IMR-90 (cell line): ENCODE results near the gene JKAMP. TPM values are rescaled to one million over a fixed set of nuclear protein-coding genes. Genes with fewer than 3 reads are reported as not detected.
"Not testable (repeated sequence)": the region's sequence is repeated elsewhere in the genome, so short reads cannot be mapped to it uniquely, and the experiment has no call there.

ENCODE experiments used
- ATAC-seq: fragments of 200-7000 bp; cut with Tn5 transposase; 2 replicates; pipeline ENCODE4 v1.9.1; 2020; ENCODE audit warnings: low read depth, mild to moderate bottlenecking, moderate library complexity
- BruUV-seq: library from RNA; stranded (reverse); fragments of 400-500 nt; replicated peaks from 2 replicates; lab custom pipeline; 2021; lab: Mats Ljungman, UMichigan
- CTCF ChIA-PET: fragments of 300-600 bp; formaldehyde crosslinking; extraction: SDS; loops from one replicate; lab custom pipeline; 2021; ENCODE audit warnings: antibody characterized with exemption; lab: Yijun Ruan, JAX
- POLR2A ChIA-PET: fragments of 300-600 bp; sonication (Branson Sonifier 250); formaldehyde crosslinking; loops from one replicate; lab custom pipeline; 2022; ENCODE audit warnings: antibody characterized with exemption; ENCODE audit not compliant: unreplicated experiment; lab: Charles Lee
- DNase-seq: peaks from one replicate; pipeline ENCODE4 v3.0.0; 2013
- H2AFZ ChIP-seq: replicated peaks from 2 replicates; pipeline ENCODE3; 2013; ENCODE audit warnings: low read length, mild to moderate bottlenecking; ENCODE audit not compliant: poor library complexity
- H2AK5ac ChIP-seq: 2 replicates; pipeline ENCODE4 v1.6.1; 2013; ENCODE audit warnings: low read depth, low read length, inconsistent platforms
- H2AK9ac ChIP-seq: replicated peaks from 2 replicates; pipeline ENCODE3; 2013; ENCODE audit warnings: mild to moderate bottlenecking, low read depth, low read length, moderate library complexity; ENCODE audit not compliant: poor library complexity
- H2BK120ac ChIP-seq: 2 replicates; pipeline ENCODE4 v1.6.1; 2013; ENCODE audit warnings: low read depth, low read length, inconsistent platforms
- H2BK15ac ChIP-seq: 3 replicates; pipeline ENCODE4 v1.6.1; 2013; ENCODE audit warnings: low read depth, low read length, inconsistent platforms
- H2BK20ac ChIP-seq: 2 replicates; pipeline ENCODE4 v1.6.1; 2013; ENCODE audit warnings: low read depth, mild to moderate bottlenecking, inconsistent platforms, low read length, moderate library complexity
- H2BK5ac ChIP-seq: 2 replicates; pipeline ENCODE4 v1.6.1; 2013; ENCODE audit warnings: mild to moderate bottlenecking, low read depth, low read length, inconsistent platforms; ENCODE audit not compliant: poor library complexity, severe bottlenecking
- H3K14ac ChIP-seq: replicated peaks from 2 replicates; pipeline ENCODE4 v1.6.1; 2013; ENCODE audit warnings: low read depth, low read length, inconsistent platforms
- H3K18ac ChIP-seq: 2 replicates; pipeline ENCODE4 v1.6.1; 2013; ENCODE audit warnings: low read depth, low read length, control low read depth
- H3K23ac ChIP-seq: 2 replicates; pipeline ENCODE4 v1.6.1; 2013; ENCODE audit warnings: low read depth, low read length, inconsistent platforms
- H3K27ac ChIP-seq: 2 replicates; pipeline ENCODE4 v1.5.1; 2013; ENCODE audit warnings: mild to moderate bottlenecking, control low read depth, low read length; ENCODE audit not compliant: insufficient read depth
- H3K27me3 ChIP-seq: 2 replicates; pipeline ENCODE4 v1.6.1; 2013; ENCODE audit warnings: low read length; ENCODE audit not compliant: control insufficient read depth, insufficient read depth
- H3K36me3 ChIP-seq: 2 replicates; pipeline ENCODE4 v1.6.1; 2013; ENCODE audit warnings: low read length, mixed read lengths; ENCODE audit not compliant: control insufficient read depth, insufficient read depth
- H3K4ac ChIP-seq: 2 replicates; pipeline ENCODE4 v1.6.1; 2013; ENCODE audit warnings: low read depth, low read length, inconsistent platforms
- H3K4me1 ChIP-seq: 2 replicates; pipeline ENCODE4 v1.6.1; 2013; ENCODE audit warnings: low read length, mixed read lengths; ENCODE audit not compliant: control insufficient read depth, insufficient read depth
- H3K4me2 ChIP-seq: 2 replicates; pipeline ENCODE4 v1.6.1; 2013; ENCODE audit warnings: low read depth, mild to moderate bottlenecking, control low read depth, low read length, moderate library complexity
- H3K4me3 ChIP-seq: 2 replicates; pipeline ENCODE4 v1.5.1; 2013; ENCODE audit warnings: low read depth, mild to moderate bottlenecking, control low read depth, low read length, moderate library complexity; ENCODE audit not compliant: insufficient read depth
- H3K56ac ChIP-seq: 2 replicates; pipeline ENCODE4 v1.6.1; 2013; ENCODE audit warnings: low read length, inconsistent platforms; ENCODE audit not compliant: insufficient read depth; ENCODE audit errors: extremely low read depth
- H3K79me1 ChIP-seq, 2 experiments: 2 replicates each; pipeline ENCODE4 v1.6.1; 2013; ENCODE audit warnings: low read length in 2 of 2, inconsistent platforms in 1 of 2, low read depth in 1 of 2
- H3K9ac ChIP-seq: 2 replicates; pipeline ENCODE4 v1.6.1; 2013; ENCODE audit warnings: low read depth, low read length, control low read depth
- H3K9me1 ChIP-seq: 2 replicates; pipeline ENCODE4 v1.6.1; 2013; ENCODE audit warnings: low read length, inconsistent platforms; ENCODE audit not compliant: insufficient read depth
- H3K9me3 ChIP-seq: 2 replicates; pipeline ENCODE4 v1.6.1; 2013; ENCODE audit warnings: low read length; ENCODE audit not compliant: control insufficient read depth, insufficient read depth
- H4K20me1 ChIP-seq: 2 replicates; pipeline ENCODE4 v1.6.1; 2013; ENCODE audit warnings: low read length, inconsistent platforms; ENCODE audit not compliant: insufficient read depth
- H4K5ac ChIP-seq: 2 replicates; pipeline ENCODE4 v1.6.1; 2013; ENCODE audit warnings: mild to moderate bottlenecking, low read depth, low read length, control low read depth
- H4K8ac ChIP-seq, 2 experiments: 2 replicates each; pipeline ENCODE4 v1.6.1; 2013; ENCODE audit warnings: low read depth in 2 of 2, low read length in 2 of 2, control low read depth in 1 of 2, inconsistent platforms in 1 of 2
- H4K91ac ChIP-seq: 2 replicates; pipeline ENCODE4 v1.6.1; 2013; ENCODE audit warnings: low read depth, low read length, inconsistent platforms; ENCODE audit not compliant: insufficient read depth
- CEBPB ChIP-seq: IDR thresholded peaks from 2 replicates; pipeline ENCODE4 v1.6.1; 2012; ENCODE audit warnings: low read depth, low read length, improper control_type of control experiment
- FOS ChIP-seq: fragments of 150-350 bp; IDR thresholded peaks from 2 replicates; pipeline ENCODE4 v1.6.1; 2016; ENCODE audit warnings: low read depth, low read length
- MXI1 ChIP-seq: IDR thresholded peaks from 2 replicates; pipeline ENCODE4 v1.6.1; 2012; ENCODE audit warnings: low read depth, mild to moderate bottlenecking, low read length, moderate library complexity, borderline replicate concordance
- RCOR1 ChIP-seq: IDR thresholded peaks from 2 replicates; pipeline ENCODE4 v1.6.1; 2012; ENCODE audit warnings: mild to moderate bottlenecking, low read length, improper control_type of control experiment; ENCODE audit not compliant: insufficient replicate concordance
- SMC3 ChIP-seq: fragments of 150-350 bp; IDR thresholded peaks from 2 replicates; pipeline ENCODE4 v1.6.1; 2016; ENCODE audit warnings: low read depth, mild to moderate bottlenecking, antibody characterized with exemption, low read length, moderate library complexity
- WGBS, 2 experiments: methylation state at CpG; one replicate each; pipeline versions ENCODE4 v1.1.5 to v1.1.7; 2013; ENCODE audit warnings: missing lambda C conversion rate in 2 of 2; ENCODE audit not compliant: insufficient read length in 1 of 2; ENCODE audit errors: extremely low coverage in 2 of 2; 5-methylcytosine and 5-hydroxymethylcytosine counted together
- dilution Hi-C: fragments of 300-500 bp; cut with HindIII; formaldehyde crosslinking; loops from one replicate; pipeline ENCODE4 v1.14.3; 2018; ENCODE audit warnings: low sequenced_read_pairs; ENCODE audit not compliant: unreplicated experiment
- in situ Hi-C: fragments of 300-500 bp; cut with MboI; formaldehyde crosslinking; loops from 3 replicates; pipeline ENCODE4 v1.14.3; 2019; ENCODE audit warnings: low sequenced_read_pairs, inconsistent platforms, mixed read lengths
- intact Hi-C: fragments of 100-400 bp; cut with micrococcal nuclease; formaldehyde crosslinking; loops from 2 replicates; pipeline ENCODE4 v1.10.0; 2022
- polyA plus RNA-seq, 3 experiments: library from polyadenylated mRNA; depleted of rRNA; stranded (reverse); fragments of >200 nt; gene quantifications; 2 replicates each; pipeline ENCODE4 v1.2.3, GENCODE V29; 2012; ENCODE audit warnings: low replicate concordance in 1 of 3
- total RNA-seq: library from RNA; depleted of rRNA; stranded (reverse); fragments of >200 nt; gene quantifications from 2 replicates; pipeline ENCODE4 v1.2.3, GENCODE V29; 2012
- TF ChIP-seq, protein P1 (sequence below): fragments of 150-350 bp; IDR thresholded peaks from 2 replicates; pipeline ENCODE4 v1.6.1; 2017; ENCODE audit warnings: mild to moderate bottlenecking, antibody characterized with exemption, low read length, low read depth

Gene JKAMP
- total and polyA plus RNA-seq, 2 of the 4 experiments (the other 2 are of a cell fraction), result 62.2 to 101 TPM

GRCh38 chr14:59439256-59439965 lies 44.9 kb upstream of the JKAMP start:
- no peak overlapping the region for H3K14ac ChIP-seq
- H2BK15ac ChIP-seq, result 0 out of 3 replicates have a peak overlapping the region, but pooled peaks have one; percentile 7
- 0 out of 2 replicates have a peak overlapping the region, but pooled peaks have one; percentile 13 for H4K91ac ChIP-seq
- H2AK5ac ChIP-seq, result no peak overlapping the region
- H3K27me3 ChIP-seq, result no peaks in the 10 kb centered on the region
- ATAC-seq (peak; percentile 64), DNase-seq (peak; percentile 74)
- peak overlapping the region; percentile 49; the same call in 1 of the 2 replicates for H3K23ac ChIP-seq
- TF ChIP-seq SMC3, result no peak
- TF ChIP-seq RCOR1, result no peak
- no peak for TF ChIP-seq FOS
- TF ChIP-seq, protein P1, sequence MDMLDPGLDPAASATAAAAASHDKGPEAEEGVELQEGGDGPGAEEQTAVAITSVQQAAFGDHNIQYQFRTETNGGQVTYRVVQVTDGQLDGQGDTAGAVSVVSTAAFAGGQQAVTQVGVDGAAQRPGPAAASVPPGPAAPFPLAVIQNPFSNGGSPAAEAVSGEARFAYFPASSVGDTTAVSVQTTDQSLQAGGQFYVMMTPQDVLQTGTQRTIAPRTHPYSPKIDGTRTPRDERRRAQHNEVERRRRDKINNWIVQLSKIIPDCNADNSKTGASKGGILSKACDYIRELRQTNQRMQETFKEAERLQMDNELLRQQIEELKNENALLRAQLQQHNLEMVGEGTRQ, result no peak
- TF ChIP-seq MXI1, result no peak
- TF ChIP-seq CEBPB, result peak; percentile 93
- dilution Hi-C loops, result no loop called here
- ChIA-PET POLR2A (no interaction called here), CTCF (interaction anchor here (1.5 kb wide), 1 partner anchor 311 kb away, joined by 3 read pairs; no protein-coding TSS in a partner anchor)
- no peaks in the 10 kb centered on the region for H3K9me3 ChIP-seq
- BruUV-seq, result no TSS peak
- H3K9me1 ChIP-seq, result peaks cover 6% of the 10 kb centered on the region
- intact Hi-C loops, result loop anchor here (2.0 to 10.0 kb wide), 4 partner anchors 161 to 945 kb away; partner anchors contain the start of gene DAAM1
- H2AK9ac ChIP-seq, result no peak overlapping the region
- H2BK120ac ChIP-seq, result peak overlapping the region; percentile 50
- H3K79me1 ChIP-seq, result peaks cover 0 to 4% of the 10 kb centered on the region in 2 experiments; a peak in 1 of 4 replicates
- peak overlapping the region; percentile 63; the same call in 1 of the 2 replicates for H3K27ac ChIP-seq
- no peaks in the 10 kb centered on the region for H3K36me3 ChIP-seq
- H3K4me3 ChIP-seq, result no peak overlapping the region
- H2AFZ ChIP-seq, result no peak overlapping the region
- no peaks in the 10 kb centered on the region; the same call in 1 of the 2 replicates for H4K20me1 ChIP-seq
- H4K8ac ChIP-seq, result peak overlapping the region in 1 of 2 experiments; percentile 61; a peak in 3 of 4 replicates
- in situ Hi-C loops, result no loop called here
- H3K9ac ChIP-seq, result no peak overlapping the region
- WGBS, 2 experiments, result no CpG with 5 or more reads among the region's 5 CpGs
- H3K4ac ChIP-seq, result no peak overlapping the region
- peak overlapping the region; percentile 70 for H4K5ac ChIP-seq
- H2BK20ac ChIP-seq, result 0 out of 2 replicates have a peak overlapping the region, but pooled peaks have one; percentile 32
- H3K18ac ChIP-seq, result peak overlapping the region; percentile 59
- peaks cover 10% of the 10 kb centered on the region for H3K4me1 ChIP-seq
- peak overlapping the region; percentile 55 for H3K4me2 ChIP-seq
- no peak overlapping the region for H3K56ac ChIP-seq
- peak overlapping the region; percentile 73 for H2BK5ac ChIP-seq

GRCh38 chr14:59448673-59449072 lies 35.6 kb upstream of the JKAMP start:
- H2BK20ac ChIP-seq, intact Hi-C loops, H4K20me1 ChIP-seq, dilution Hi-C loops, H3K27me3 ChIP-seq, H2AFZ ChIP-seq, H2BK5ac ChIP-seq, H4K91ac ChIP-seq, H3K4me1 ChIP-seq, BruUV-seq, H3K56ac ChIP-seq, H4K8ac ChIP-seq, ATAC-seq, H3K36me3 ChIP-seq, H3K9me1 ChIP-seq, H2BK120ac ChIP-seq, H2BK15ac ChIP-seq, H3K23ac ChIP-seq, CTCF ChIA-PET, H3K9me3 ChIP-seq, H3K4ac ChIP-seq, H3K27ac ChIP-seq, H4K5ac ChIP-seq, H2AK9ac ChIP-seq, DNase-seq, H3K14ac ChIP-seq, H3K4me2 ChIP-seq, H2AK5ac ChIP-seq, POLR2A ChIA-PET, H3K9ac ChIP-seq, in situ Hi-C loops, H3K4me3 ChIP-seq, H3K18ac ChIP-seq: not testable (repeated sequence)
- 50% methylated on average over 1 of the region's 2 CpGs; no CpG with 5 or more reads in 1 of the 2 experiments for WGBS, 2 experiments
- peaks cover 9 to 12% of the 10 kb centered on the region in 2 experiments; a peak in 3 of 4 replicates for H3K79me1 ChIP-seq
